Myocyte (in vitro differentiated cells): Measurements from ENCODE around the gene PTPRN2. TPM values are rescaled to one million over a fixed set of nuclear protein-coding genes. Genes with fewer than 3 reads are reported as not detected.
"Not testable (repeated sequence)": the region's sequence is repeated elsewhere in the genome, so short reads cannot be mapped to it uniquely, and the experiment has no call there.

Experiments
- DNase-seq: peaks from one replicate; pipeline ENCODE4 v3.0.0-alpha.2; 2012; ENCODE audit warnings: low read depth
- total RNA-seq: library from RNA; depleted of rRNA; stranded (reverse); fragments of >200 nt; gene quantifications from 2 replicates; pipeline ENCODE4 v1.2.3, GENCODE V29; 2014

PTPRN2 gene
- total RNA-seq, 1 donor from 2014 or later: 0.24 TPM

DNA sequence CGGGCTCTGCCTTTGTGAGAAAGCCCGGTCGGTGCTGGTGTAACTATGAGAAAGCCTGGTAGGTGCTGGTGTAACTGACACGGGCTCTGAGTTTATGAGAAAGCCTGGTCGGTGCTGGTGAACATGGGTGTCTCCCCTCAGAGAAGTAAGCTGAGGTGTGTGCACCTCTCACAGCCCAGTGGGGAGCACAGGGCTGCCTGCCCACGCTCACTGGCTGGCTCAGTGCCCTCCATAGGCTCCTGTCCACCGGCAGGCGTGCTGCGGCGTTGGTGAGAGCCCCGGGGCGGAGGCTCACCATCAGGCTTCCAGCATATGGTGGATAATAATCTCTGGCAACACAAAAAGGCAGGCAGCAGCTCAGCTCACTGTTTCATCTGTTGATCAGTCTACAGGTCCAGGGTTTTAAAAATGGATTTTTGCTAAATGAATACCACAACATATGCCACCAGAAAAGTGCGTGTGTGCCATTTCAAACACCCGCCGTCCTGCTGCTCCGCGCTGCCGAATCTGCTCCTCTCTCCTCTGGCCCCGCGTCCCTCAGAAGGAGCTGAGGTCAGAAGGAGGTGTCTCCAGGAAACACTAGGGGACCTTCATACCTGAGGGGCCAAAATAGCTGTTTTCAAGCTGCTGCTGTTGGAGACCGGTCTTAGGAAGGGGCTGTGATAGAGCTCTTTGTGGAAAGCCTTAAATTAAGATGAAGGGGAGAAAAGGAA lies 885.2 kb downstream of the PTPRN2 start:
- no peak for DNase-seq

DNA sequence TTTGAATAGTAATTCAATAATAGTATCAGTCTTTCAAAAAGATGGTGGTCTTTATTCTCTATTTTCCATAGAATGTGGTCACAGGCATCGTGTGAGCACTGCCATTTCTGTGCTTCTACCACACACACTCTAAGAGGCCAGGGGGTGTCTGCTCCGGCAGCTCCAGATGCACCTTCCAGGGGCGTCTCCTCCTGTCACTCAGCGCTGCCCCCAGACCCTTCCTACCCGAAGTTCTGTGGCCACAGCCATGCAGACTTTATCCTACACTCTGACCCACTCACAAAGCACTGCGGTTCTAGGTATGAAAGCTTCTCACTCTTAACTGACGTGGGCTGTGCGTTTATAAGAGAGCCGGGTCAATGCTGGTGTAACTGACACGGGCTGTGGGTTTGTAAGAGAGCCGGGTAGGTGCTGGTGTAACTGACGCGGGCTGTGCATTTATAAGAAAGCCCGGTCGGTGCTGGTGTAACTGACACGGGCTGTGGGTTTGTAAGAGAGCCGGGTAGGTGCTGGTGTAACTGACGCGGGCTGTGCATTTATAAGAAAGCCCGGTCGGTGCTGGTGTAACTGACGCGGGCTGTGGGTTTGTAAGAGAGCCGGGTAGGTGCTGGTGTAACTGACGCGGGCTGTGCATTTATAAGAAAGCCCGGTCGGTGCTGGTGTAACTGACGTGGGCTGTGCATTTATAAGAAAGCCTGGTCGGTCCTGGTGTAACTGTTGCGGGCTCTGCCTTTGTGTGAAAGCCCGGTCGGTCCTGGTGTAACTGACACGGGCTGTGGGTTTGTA lies 886.0 kb downstream of the PTPRN2 start:
- DNase-seq: not testable (repeated sequence)

- no peak for DNase-seq
These were observed 887.2 kb downstream of the PTPRN2 start for GRCh38 chr7:157700231-157701005.

DNA sequence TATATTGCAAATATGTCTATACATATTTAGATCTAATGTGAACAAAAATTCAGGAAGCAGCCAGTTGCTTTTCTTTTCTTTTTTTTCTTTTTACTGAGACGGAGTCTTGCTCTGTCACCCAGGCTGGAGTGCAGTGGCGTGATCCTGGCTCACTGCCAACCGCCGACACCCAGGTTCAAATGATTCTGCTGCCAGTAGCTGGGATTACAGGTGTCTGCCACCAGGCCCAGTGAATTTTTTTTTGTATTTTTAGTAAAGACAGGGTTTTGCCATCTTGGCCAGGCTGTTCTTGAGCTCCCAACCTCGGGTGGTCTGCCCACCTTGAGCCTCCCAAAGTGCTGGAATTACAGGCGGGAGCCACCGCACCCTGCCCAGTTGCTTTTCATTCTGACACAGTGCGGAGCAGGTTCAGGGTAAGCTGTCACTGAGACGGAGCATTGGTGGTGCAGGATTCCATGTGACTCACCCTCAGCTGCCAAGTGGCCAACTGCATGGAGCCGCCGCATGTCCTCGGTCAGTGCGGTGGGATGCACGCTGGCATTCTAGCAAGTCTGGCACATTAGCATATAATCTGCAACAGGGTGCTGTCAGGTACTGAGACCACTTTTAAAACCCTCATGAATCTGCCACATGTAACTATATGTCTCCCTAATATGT lies 888.1 kb downstream of the PTPRN2 start:
- DNase-seq: no peak

GRCh38 chr7:157697287-157697686 lies 890.3 kb downstream of the PTPRN2 start:
- not testable (repeated sequence) for DNase-seq

DNA sequence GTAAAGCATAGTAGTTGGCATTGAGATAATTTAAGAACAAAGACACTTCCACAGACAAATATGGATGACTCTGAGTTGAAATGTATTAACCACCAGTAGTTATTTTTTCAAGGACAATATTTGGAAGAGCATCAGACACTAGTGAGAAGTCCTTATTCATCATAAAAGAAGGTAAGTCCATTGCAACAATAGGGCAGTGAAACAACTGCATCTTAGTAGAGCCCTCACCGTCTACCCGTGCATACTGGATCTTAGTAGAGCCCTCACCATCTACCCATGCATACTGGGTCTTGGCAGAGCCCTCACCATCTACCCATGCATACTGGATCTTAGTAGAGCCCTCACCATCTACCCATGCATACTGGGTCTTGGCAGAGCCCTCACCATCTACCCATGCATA lies 892.0 kb downstream of the PTPRN2 start:
- DNase-seq: not testable (repeated sequence)

- no peak for DNase-seq
These were observed 893.3 kb downstream of the PTPRN2 start for GRCh38 chr7:157694376-157694665.

DNA sequence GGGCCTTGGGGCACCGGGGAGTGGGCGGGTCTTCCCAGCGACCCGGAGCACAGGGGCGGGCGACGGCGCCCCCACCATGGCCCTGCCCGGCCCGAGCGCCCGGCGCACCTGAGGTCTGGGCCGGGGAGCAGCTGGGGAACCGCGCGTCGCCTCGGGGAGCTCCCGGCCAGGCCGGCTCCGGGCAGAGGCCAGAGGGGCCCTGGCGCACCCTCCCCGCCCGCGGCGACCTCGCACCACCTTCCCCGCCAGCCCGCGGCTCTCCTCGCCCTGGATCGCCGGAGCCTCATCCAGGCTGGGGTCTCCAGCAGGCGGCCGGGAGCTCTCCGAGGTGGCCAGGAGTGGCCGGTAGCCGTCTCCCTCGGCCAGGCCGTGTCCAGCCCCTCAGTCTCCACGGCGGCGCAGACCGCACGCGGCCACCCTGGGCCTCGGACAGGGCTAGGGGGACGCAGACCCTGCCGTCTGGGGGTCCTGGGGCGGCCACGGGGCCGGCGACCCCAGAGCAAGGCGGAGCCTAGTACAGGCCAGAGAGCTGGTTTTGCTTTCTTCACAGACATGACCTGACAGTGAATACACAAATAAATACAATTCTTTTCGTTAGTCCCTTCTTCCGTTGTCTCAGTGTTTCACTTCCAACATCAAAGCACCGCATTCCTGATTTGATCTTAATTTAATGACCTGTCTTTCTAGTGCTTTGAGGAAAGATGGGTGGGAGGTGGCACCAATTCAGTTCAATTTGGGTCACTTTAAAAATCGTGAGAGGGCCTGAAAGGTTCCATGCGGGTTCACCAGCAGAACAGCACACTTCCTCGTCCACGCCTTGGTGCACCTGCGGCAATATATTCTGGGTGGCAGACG lies 893.9 kb downstream of the PTPRN2 start:
- no peak for DNase-seq

DNA sequence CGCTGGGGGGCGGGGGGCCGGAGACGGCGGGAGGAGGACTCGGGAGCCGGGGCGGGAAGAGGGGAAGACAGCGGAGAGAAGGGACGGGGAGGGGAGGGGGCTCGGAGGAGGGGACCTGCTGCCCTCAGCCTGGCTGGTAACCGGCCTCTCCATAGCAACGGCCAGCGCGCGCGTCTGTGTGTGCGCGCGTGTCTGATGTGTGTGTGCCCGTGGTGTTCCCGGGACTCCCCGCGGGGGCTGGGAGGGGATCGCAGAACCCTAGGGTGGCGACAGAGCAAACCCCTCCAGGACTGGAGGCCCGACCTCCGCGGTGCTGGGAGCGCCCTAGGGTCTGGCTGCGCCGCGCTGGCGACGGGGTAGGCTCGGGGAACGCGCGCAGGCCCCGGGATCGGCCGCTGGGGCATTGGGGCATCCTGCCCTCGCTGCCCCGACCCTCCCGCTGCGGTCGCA lies 894.5 kb downstream of the PTPRN2 start:
- DNase-seq: no peak

- no peak for DNase-seq
These were observed 895.1 kb downstream of the PTPRN2 start for GRCh38 chr7:157692460-157693011.

- DNase-seq: no peak
These were observed 895.8 kb downstream of the PTPRN2 start for GRCh38 chr7:157691586-157692459.

GRCh38 chr7:157690833-157691585 lies 896.6 kb downstream of the PTPRN2 start:
- DNase-seq: no peak

DNA sequence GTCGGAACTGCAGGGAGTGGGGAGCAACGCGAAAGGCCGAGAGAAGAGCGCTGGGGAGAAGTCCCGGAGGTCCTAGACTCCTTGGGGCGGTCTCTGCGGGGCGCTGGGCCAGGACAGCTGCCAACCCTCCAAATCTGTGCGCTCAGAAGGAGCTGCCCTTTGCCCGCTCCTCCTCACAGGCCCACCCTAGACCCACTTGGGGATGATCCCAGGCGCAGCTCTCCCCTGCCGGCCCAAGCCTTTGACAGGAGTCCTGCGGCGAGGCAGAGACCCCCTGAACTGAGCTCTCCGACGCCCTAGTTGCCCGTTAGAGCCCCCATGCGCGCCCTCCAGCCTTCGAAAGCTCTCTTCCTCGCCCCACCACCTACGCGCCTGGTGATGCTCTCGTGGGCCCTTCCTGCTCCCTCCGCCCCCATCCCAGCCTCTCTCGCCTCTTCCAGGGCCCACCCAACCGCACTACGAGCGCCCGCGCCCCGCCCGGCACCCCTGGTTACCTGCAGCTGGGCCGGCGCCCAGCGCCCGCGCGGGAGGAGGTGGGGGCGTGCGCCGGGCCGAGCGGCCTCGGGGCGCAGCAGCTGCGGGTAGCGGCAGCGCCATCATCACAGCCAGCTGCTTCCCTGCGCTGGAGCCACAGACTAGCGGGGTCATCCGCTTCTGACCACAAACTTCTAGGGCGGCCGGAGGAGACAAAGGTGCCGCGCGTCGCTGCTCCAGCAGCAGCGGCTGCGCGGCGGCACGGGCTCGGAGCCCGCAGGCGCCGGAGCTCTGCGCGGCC lies 897.4 kb downstream of the PTPRN2 start:
- no peak for DNase-seq

GRCh38 chr7:157689269-157690057 lies 898.2 kb downstream of the PTPRN2 start:
- DNase-seq: no peak

DNA sequence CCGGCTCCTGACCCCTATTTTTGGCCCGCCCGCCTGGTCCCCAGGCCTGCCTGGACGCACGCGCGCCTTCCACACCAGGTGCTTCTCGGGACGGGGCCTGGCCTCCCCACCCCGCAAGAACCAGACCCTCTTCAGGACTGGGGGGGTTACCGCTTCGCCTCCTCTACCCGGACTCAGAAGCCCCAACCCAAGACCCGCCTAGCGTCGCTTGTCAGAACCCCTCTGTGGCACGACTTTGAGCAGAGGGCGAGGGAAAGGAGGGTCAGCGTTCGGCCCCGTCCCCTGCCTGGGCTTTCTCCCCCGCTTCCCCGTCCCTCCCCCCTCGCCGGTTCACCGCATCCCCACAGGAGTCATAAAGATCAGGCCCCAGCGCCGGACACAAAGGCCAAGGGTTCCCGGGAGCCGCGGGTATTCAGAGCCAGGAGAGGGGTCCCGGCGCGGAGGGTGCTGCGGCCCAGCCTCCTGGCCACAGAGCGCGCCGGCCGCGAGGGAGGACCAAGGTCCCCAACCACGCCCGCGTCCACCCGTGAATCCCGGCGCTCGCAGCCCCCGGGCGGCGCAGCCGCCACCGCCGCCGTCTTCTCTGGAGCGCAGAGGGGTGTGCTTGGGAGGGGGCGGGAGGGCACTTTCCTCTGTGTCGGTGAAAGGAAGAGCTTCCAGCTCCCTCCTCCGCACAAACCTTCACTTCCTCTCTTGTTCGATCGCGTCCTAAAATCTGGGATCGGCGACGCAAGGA lies 898.9 kb downstream of the PTPRN2 start:
- no peak for DNase-seq
